Activated naive CD8-positive, alpha-beta T cell treated with anti-CD3 and anti-CD28 coated beads, Interleukin-2, amount 10 ng/mL, durations not matched to agents 7 days and 5 days (primary cell): ENCODE measurements around the gene MED7. TPM values are rescaled to one million over a fixed set of nuclear protein-coding genes. Genes with fewer than 3 reads are reported as not detected.

Experiments used
- ATAC-seq: fragments of 150-1000 bp; cut with Tn5 transposase; one replicate; pipeline ENCODE4 v1.10.0; 2021; ENCODE audit warnings: low read depth, moderate library complexity
- POLR2A ChIA-PET: fragments of 350-600 bp; sonication (Branson Sonifier 250); formaldehyde crosslinking; loops from one replicate; lab custom pipeline; 2021; ENCODE audit warnings: antibody characterized with exemption; lab: Charles Lee
- DNase-seq: peaks from one replicate; pipeline ENCODE4 v3.0.0; 2021
- H3K27ac Mint-ChIP-seq: one replicate; pipeline ENCODE4 v1.8.0; 2022; ENCODE audit warnings: mild to moderate bottlenecking, mixed read lengths
- H3K27me3 Mint-ChIP-seq: one replicate; pipeline ENCODE4 v1.8.0; 2022; ENCODE audit warnings: mild to moderate bottlenecking, moderate library complexity, mixed read lengths
- H3K36me3 Mint-ChIP-seq: one replicate; pipeline ENCODE4 v1.8.0; 2021; ENCODE audit warnings: mild to moderate bottlenecking, mixed read lengths
- H3K4me1 Mint-ChIP-seq: one replicate; pipeline ENCODE4 v1.8.0; 2021; ENCODE audit warnings: mixed read lengths
- H3K4me3 Mint-ChIP-seq: one replicate; pipeline ENCODE4 v1.8.0; 2022; ENCODE audit warnings: mild to moderate bottlenecking, moderate library complexity, mixed read lengths
- H3K9me3 Mint-ChIP-seq: one replicate; pipeline ENCODE4 v1.8.0; 2021; ENCODE audit warnings: mixed read lengths
- total RNA-seq, 2 experiments: library from RNA; stranded (reverse); gene quantifications; one replicate each; pipeline ENCODE4 v1.2.3, GENCODE V29; 2021

The MED7 gene
- total RNA-seq, 2 experiments from 2014 or later = 15.3 to 15.5 TPM

DNA sequence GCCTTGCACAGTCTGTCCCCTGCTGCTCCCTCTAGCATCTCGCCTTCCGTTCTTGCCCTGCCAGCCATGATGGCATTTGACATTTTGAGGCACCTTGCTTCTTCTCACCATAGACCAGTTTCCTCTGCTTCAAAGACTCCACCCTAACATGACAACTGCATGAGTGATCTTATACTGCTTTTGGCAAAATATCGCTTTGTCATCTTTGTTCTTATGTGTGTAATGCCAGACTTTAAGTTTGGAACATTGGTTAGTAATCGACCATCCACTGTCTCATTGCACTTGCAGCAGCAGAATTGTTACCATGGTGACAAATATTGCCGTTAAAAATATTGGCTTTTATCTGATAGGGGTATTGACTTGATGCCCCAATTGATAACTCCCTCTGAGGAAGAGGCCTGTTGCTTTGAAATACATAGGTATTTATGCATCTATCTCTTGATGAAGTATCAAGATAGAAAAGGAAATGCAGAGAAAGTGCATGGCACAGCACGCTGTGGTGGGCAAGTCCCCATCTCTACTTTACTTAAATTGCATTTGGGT lies 16.6 kb upstream of the MED7 start:
- H3K27ac Mint-ChIP-seq = peak overlapping the region; percentile 52
- POLR2A ChIA-PET = no interaction called here
- peaks cover 54% of the 10 kb centered on the region for H3K4me1 Mint-ChIP-seq
- H3K9me3 Mint-ChIP-seq = no peaks in the 10 kb centered on the region
- ATAC-seq = peak; percentile 60
- H3K36me3 Mint-ChIP-seq = peaks cover 2% of the 10 kb centered on the region
- DNase-seq = no peak
- H3K4me3 Mint-ChIP-seq = peak overlapping the region; percentile 29
- no peaks in the 10 kb centered on the region for H3K27me3 Mint-ChIP-seq

DNA sequence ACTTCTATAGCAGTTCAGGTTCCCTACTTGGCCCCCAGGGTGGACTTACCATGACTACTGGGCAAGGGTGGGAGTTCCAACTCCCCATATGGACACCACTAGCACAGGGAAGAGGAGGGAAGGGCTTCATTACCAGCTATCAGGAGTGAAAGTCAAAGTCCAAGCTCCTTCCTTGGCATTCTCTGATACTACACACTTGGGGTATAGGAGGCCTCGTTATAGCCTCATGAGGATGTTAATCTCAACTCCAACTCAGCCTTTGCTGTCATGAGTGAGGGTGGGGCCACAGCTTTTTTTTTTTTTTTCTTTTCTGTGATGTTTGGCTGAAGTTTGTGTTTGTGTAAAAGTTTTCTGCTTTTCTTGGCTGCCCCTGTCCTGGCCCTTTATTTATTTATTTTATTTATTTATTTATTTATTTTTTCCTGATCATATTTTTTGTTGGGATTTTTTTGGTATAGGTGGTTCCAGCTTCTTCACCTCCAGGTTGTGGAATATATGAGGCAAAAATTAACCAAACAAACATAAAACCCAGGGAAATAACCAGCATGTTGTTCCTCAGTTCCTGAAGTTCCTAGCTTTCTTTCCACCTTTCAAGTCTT lies 14.7 kb upstream of the MED7 start:
- no peaks in the 10 kb centered on the region for H3K9me3 Mint-ChIP-seq
- H3K27me3 Mint-ChIP-seq = no peaks in the 10 kb centered on the region
- peaks cover 2% of the 10 kb centered on the region for H3K36me3 Mint-ChIP-seq
- H3K4me1 Mint-ChIP-seq = peaks cover 60% of the 10 kb centered on the region
- POLR2A ChIA-PET = interaction anchor here (1.3 to 10.5 kb wide), 4 partner anchors 10 to 95 kb away, joined by 3 to 194 read pairs (median 26); partner anchors contain the start of genes GARIN3, ITK and MED7
- peak overlapping the region; percentile 30 for H3K27ac Mint-ChIP-seq
- ATAC-seq = no peak
- no peak overlapping the region for H3K4me3 Mint-ChIP-seq
- no peak for DNase-seq

GRCh38 chr5:157155297-157155696 lies 12.6 kb upstream of the MED7 start:
- Mint-ChIP-seq H3K27ac (peak overlapping the region; percentile 95), H3K36me3 (peaks cover 2% of the 10 kb centered on the region), H3K4me1 (peaks cover 62% of the 10 kb centered on the region), H3K9me3 (no peaks in the 10 kb centered on the region), H3K27me3 (no peaks in the 10 kb centered on the region), H3K4me3 (peak overlapping the region; percentile 86)
- DNase-seq = no peak
- POLR2A ChIA-PET = interaction anchor here (0.5 to 10.5 kb wide), 10 partner anchors 12 to 116 kb away, joined by 3 to 194 read pairs (median 4); partner anchors contain the start of genes GARIN3, ITK and MED7
- no peak for ATAC-seq

DNA sequence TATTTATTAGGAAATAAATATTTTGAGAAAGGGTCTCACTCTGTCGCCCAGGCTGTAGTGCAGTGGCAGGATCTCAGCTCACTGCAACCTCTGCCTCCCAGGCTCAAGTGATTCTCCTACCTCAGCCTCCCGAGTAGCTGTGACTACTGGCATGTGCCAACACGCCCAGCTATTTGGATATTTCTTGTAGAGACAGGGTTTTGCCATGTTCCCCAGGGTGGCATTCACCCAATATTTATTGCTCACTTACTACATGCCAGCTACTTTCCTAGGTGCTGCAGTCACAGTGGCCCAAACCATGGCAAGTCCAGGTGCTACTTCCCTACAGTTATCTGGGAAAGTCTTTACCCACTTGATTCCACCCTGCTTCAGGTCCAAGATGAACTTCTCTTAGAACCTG lies 8.3 kb upstream of the MED7 start:
- POLR2A ChIA-PET = interaction anchor here (10.5 kb wide), 1 partner anchor 35 kb away, joined by 194 read pairs; the partner anchor contains the start of gene ITK
- Mint-ChIP-seq H3K27me3 (no peaks in the 10 kb centered on the region), H3K4me1 (peaks cover 49% of the 10 kb centered on the region), H3K27ac (peak overlapping the region; percentile 81), H3K4me3 (no peak overlapping the region), H3K36me3 (no peaks in the 10 kb centered on the region), H3K9me3 (no peaks in the 10 kb centered on the region)
- ATAC-seq = no peak
- no peak for DNase-seq

GRCh38 chr5:157148734-157149615 lies 6.3 kb upstream of the MED7 start:
- Mint-ChIP-seq H3K4me3 (no peak overlapping the region), H3K9me3 (no peaks in the 10 kb centered on the region), H3K27me3 (no peaks in the 10 kb centered on the region), H3K27ac (peak overlapping the region; percentile 69), H3K4me1 (peaks cover 35% of the 10 kb centered on the region), H3K36me3 (no peaks in the 10 kb centered on the region)
- DNase-seq (peak; percentile 60), ATAC-seq (peak; percentile 64)
- POLR2A ChIA-PET = interaction anchor here (0.9 to 10.5 kb wide), 7 partner anchors 26 to 140 kb away, joined by 3 to 194 read pairs (median 5); partner anchors contain the start of gene ITK

GRCh38 chr5:157143127-157143971 lies 684 bp upstream of the MED7 start:
- POLR2A ChIA-PET = interaction anchor here (0.6 to 3.1 kb wide), 44 partner anchors 10 to 600 kb away, joined by 3 to 60 read pairs (median 4); partner anchors contain the start of genes CYFIP2, HAVCR2, ITK and LSM11
- Mint-ChIP-seq H3K27me3 (no peaks in the 10 kb centered on the region), H3K36me3 (peaks cover 23% of the 10 kb centered on the region), H3K4me3 (peak overlapping the region; percentile 86), H3K4me1 (peaks cover 24% of the 10 kb centered on the region), H3K27ac (peak overlapping the region; percentile 96), H3K9me3 (peaks cover 4% of the 10 kb centered on the region)
- DNase-seq (peak; percentile 60), ATAC-seq (peak; percentile 48)

DNA sequence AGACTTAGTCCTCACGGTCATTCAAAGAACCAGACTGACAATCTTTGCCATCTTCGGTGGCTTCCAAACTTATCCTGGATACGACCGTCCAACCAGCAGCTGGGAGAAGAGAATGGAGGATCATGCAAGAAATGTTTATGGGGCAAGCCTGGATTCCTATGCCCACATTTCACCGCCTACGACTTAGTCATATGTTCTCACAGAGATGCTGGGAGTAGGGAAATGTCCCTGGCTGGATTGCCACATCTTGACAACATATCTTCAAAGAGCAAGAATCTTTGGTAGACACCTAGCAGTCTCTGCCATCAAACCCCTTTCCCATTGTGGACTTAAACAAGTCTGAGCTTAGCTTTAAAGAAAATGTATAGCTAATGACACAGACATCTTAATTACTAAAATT lies 5.0 kb downstream of the MED7 start:
- POLR2A ChIA-PET = interaction anchor here (1.1 kb wide), 1 partner anchor 136 kb away, joined by 5 read pairs; no protein-coding TSS in a partner anchor
- Mint-ChIP-seq H3K9me3 (peaks cover 4% of the 10 kb centered on the region), H3K4me3 (no peak overlapping the region), H3K4me1 (peaks cover 24% of the 10 kb centered on the region), H3K27ac (no peak overlapping the region), H3K27me3 (no peaks in the 10 kb centered on the region), H3K36me3 (peaks cover 48% of the 10 kb centered on the region)
- DNase-seq (no peak), ATAC-seq (no peak)

DNA sequence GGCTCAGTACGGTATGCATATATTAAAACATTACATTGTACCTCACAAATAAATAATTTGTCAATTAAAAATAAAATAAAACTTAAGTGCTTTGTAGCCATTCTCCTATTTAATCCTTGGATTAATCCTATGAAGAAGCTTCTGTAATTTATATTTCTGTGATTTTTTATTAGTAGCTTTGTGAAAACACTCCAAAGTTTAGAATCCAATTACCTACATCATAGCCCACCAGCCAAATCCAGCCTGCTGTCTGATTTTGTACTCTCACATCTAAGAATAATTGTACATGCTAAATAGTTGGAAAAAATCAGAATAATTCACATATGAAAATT lies 10.4 kb downstream of the MED7 start:
- H3K36me3 Mint-ChIP-seq = peaks cover 19% of the 10 kb centered on the region
- H3K9me3 Mint-ChIP-seq = no peaks in the 10 kb centered on the region
- ATAC-seq (no peak), DNase-seq (no peak)
- no peak overlapping the region for H3K27ac Mint-ChIP-seq
- POLR2A ChIA-PET = interaction anchor here (0.9 to 4.2 kb wide), 4 partner anchors 11 to 24 kb away, joined by 3 to 29 read pairs (median 5); partner anchors contain the start of genes HAVCR2 and MED7
- H3K4me1 Mint-ChIP-seq = peaks cover 29% of the 10 kb centered on the region
- no peak overlapping the region for H3K4me3 Mint-ChIP-seq
- H3K27me3 Mint-ChIP-seq = no peaks in the 10 kb centered on the region

- ATAC-seq = no peak
- no peaks in the 10 kb centered on the region for H3K27me3 Mint-ChIP-seq
- H3K4me3 Mint-ChIP-seq = peak overlapping the region; percentile 31
- peaks cover 7% of the 10 kb centered on the region for H3K9me3 Mint-ChIP-seq
- DNase-seq = no peak
- H3K4me1 Mint-ChIP-seq = peaks cover 31% of the 10 kb centered on the region
- POLR2A ChIA-PET = interaction anchor here (0.7 to 2.1 kb wide), 4 partner anchors 11 to 189 kb away, joined by 4 to 8 read pairs (median 5); partner anchors contain the start of genes HAVCR2 and MED7
- H3K36me3 Mint-ChIP-seq = peaks cover 20% of the 10 kb centered on the region
- H3K27ac Mint-ChIP-seq = peak overlapping the region; percentile 65
Measured at GRCh38 chr5:157130925-157131324, 11.7 kb downstream of the MED7 start.

- no peak for ATAC-seq
- Mint-ChIP-seq H3K4me1 (peaks cover 6% of the 10 kb centered on the region), H3K36me3 (peaks cover 47% of the 10 kb centered on the region), H3K27ac (no peak overlapping the region), H3K27me3 (no peaks in the 10 kb centered on the region), H3K9me3 (peaks cover 14% of the 10 kb centered on the region), H3K4me3 (no peak overlapping the region)
- POLR2A ChIA-PET = no interaction called here
- no peak for DNase-seq
Measured at GRCh38 chr5:157121709-157122108, 21.0 kb downstream of the MED7 start.

- POLR2A ChIA-PET = no interaction called here
- Mint-ChIP-seq H3K27me3 (no peaks in the 10 kb centered on the region), H3K4me3 (no peak overlapping the region), H3K27ac (no peak overlapping the region), H3K9me3 (peaks cover 10% of the 10 kb centered on the region), H3K36me3 (peaks cover 40% of the 10 kb centered on the region), H3K4me1 (peaks cover 17% of the 10 kb centered on the region)
- DNase-seq (no peak), ATAC-seq (no peak)
Measured at GRCh38 chr5:157120102-157120501, 22.6 kb downstream of the MED7 start.

DNA sequence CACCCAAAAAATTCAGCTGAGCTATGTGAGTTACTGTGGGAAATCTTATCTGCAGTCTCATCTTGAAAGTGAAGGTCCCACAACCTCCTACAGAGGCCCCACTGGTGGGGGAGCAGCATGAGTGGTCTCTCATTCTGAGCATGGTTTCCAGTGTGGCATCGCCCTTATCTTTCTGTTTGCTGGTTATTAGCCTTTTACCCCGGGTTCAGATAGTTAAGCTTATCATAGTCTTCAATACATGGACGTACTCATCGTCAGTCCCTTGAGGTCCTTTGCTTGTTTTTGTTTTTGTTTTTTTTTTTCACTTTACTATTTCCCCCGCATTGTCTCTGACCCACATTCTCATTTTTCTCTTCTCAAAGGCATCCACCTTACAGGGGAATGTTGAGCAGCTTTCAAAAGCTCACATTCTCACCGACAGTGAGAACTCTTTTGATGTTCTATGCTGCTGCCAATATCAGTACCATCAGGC lies 26.1 kb downstream of the MED7 start:
- Mint-ChIP-seq H3K36me3 (peaks cover 24% of the 10 kb centered on the region), H3K4me1 (peaks cover 39% of the 10 kb centered on the region), H3K27ac (peak overlapping the region; percentile 85), H3K9me3 (peaks cover 6% of the 10 kb centered on the region), H3K4me3 (peak overlapping the region; percentile 69), H3K27me3 (no peaks in the 10 kb centered on the region)
- DNase-seq = no peak
- POLR2A ChIA-PET = interaction anchor here (0.6 to 2.2 kb wide), 6 partner anchors 11 to 92 kb away, joined by 3 to 24 read pairs (median 4); partner anchors contain the start of gene MED7
- peak; percentile 50 for ATAC-seq
